OCI-LY1 (cell line): Measurements from ENCODE around the gene DOCK6.

Experiments used
- H2AFZ ChIP-seq: fragments of 200-600 bp; sonication (generic), shearing (Covaris generic); 2 replicates; pipeline ENCODE4 v1.6.0; 2014; ENCODE audit warnings: antibody characterized with exemption, mild to moderate bottlenecking, low read length
- H3F3A ChIP-seq: fragments of 200-600 bp; sonication (generic), shearing (Covaris generic); 2 replicates; pipeline ENCODE4 v1.6.0; 2014; ENCODE audit warnings: mild to moderate bottlenecking, antibody characterized with exemption, low read length, moderate library complexity; ENCODE audit not compliant: insufficient read depth
- H3K27ac ChIP-seq: fragments of 200-600 bp; sonication (generic); 2 replicates; pipeline ENCODE4 v1.5.1; 2014; ENCODE audit warnings: low read length, mixed run types, mild to moderate bottlenecking, low read depth; ENCODE audit not compliant: poor library complexity, severe bottlenecking
- H3K27me3 ChIP-seq: fragments of 200-600 bp; sonication (generic); 2 replicates; pipeline ENCODE4 v1.6.0; 2014; ENCODE audit warnings: antibody characterized with exemption, mild to moderate bottlenecking, low read length, moderate library complexity; ENCODE audit not compliant: insufficient read depth
- H3K36me3 ChIP-seq: fragments of 200-600 bp; sonication (generic); 2 replicates; pipeline ENCODE4 v1.6.1; 2014; ENCODE audit warnings: mild to moderate bottlenecking, antibody characterized with exemption, low read length, moderate library complexity, mixed read lengths; ENCODE audit not compliant: insufficient read depth
- H3K4me1 ChIP-seq: fragments of 200-600 bp; sonication (generic); 2 replicates; pipeline ENCODE4 v1.5.1; 2014; ENCODE audit warnings: mild to moderate bottlenecking, low read length, moderate library complexity; ENCODE audit not compliant: insufficient read depth, severe bottlenecking
- H3K4me2 ChIP-seq: fragments of 200-600 bp; sonication (generic), shearing (Covaris generic); 2 replicates; pipeline ENCODE4 v1.6.1; 2014; ENCODE audit warnings: low read length
- H3K4me3 ChIP-seq: fragments of 200-600 bp; sonication (generic); 2 replicates; pipeline ENCODE4 v1.5.1; 2014; ENCODE audit warnings: low read length, low read depth, mild to moderate bottlenecking, mixed read lengths; ENCODE audit not compliant: poor library complexity, severe bottlenecking
- H3K79me2 ChIP-seq: fragments of 200-600 bp; shearing (Covaris generic); 2 replicates; pipeline ENCODE4 v1.6.1; 2016; ENCODE audit warnings: mixed run types, low read length, mixed read lengths; ENCODE audit not compliant: insufficient read depth
- H3K9ac ChIP-seq: fragments of 200-600 bp; sonication (generic), shearing (Covaris generic); 2 replicates; pipeline ENCODE4 v1.6.1; 2014; ENCODE audit warnings: mild to moderate bottlenecking, low read length, mixed read lengths
- H3K9me2 ChIP-seq: fragments of 200-600 bp; sonication (generic), shearing (Covaris generic); 2 replicates; pipeline ENCODE4 v1.6.1; 2014; ENCODE audit warnings: low read depth, mild to moderate bottlenecking, low read length, mixed read lengths
- H3K9me3 ChIP-seq: fragments of 200-600 bp; shearing (Covaris generic); 2 replicates; pipeline ENCODE4 v1.6.1; 2014; ENCODE audit warnings: low read length, mixed read lengths
- H4K20me1 ChIP-seq: fragments of 200-600 bp; sonication (generic), shearing (Covaris generic); 2 replicates; pipeline ENCODE4 v1.6.0; 2016; ENCODE audit warnings: mild to moderate bottlenecking, low read length; ENCODE audit not compliant: insufficient read depth
- EZH2 ChIP-seq: fragments of 200-600 bp; sonication (generic), shearing (Covaris generic); IDR thresholded peaks from 2 replicates; pipeline ENCODE4 v1.8.0; 2017; ENCODE audit warnings: borderline replicate concordance, mixed run types, mild to moderate bottlenecking, antibody characterized with exemption, low read length, moderate library complexity, mixed read lengths
- TF ChIP-seq, protein P1 (sequence below): fragments of 200-600 bp; sonication (generic), shearing (Covaris generic); IDR thresholded peaks from 2 replicates; pipeline ENCODE4 v1.5.1; 2017; ENCODE audit warnings: mild to moderate bottlenecking, antibody characterized with exemption, low read length, moderate library complexity, mixed read lengths

DOCK6 gene

DNA sequence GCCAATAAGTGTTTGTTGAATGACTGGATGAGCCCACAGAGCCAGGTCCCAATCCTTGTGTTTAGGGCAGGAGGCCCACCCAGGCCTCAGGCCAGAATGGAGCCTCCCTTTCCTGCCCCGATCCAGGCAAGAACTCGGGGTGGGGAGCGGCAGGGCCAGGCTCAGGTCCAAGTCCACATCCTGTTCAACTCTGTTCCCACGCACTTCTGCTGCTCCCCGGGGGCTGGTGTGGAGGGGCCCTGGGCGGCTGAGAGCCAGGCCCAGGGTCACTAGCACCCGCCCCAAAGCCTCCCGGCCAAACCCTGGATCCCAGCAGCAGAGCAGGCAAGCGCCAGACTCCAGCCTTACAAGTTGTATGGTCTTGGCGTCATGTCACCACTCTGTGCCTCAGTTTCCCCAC, 14.9 kb downstream of the DOCK6 start:
- H3F3A ChIP-seq = no peaks in the 10 kb centered on the region
- no peak overlapping the region for H2AFZ ChIP-seq
- H3K36me3 ChIP-seq = peaks cover 12% of the 10 kb centered on the region
- TF ChIP-seq, protein P1, sequence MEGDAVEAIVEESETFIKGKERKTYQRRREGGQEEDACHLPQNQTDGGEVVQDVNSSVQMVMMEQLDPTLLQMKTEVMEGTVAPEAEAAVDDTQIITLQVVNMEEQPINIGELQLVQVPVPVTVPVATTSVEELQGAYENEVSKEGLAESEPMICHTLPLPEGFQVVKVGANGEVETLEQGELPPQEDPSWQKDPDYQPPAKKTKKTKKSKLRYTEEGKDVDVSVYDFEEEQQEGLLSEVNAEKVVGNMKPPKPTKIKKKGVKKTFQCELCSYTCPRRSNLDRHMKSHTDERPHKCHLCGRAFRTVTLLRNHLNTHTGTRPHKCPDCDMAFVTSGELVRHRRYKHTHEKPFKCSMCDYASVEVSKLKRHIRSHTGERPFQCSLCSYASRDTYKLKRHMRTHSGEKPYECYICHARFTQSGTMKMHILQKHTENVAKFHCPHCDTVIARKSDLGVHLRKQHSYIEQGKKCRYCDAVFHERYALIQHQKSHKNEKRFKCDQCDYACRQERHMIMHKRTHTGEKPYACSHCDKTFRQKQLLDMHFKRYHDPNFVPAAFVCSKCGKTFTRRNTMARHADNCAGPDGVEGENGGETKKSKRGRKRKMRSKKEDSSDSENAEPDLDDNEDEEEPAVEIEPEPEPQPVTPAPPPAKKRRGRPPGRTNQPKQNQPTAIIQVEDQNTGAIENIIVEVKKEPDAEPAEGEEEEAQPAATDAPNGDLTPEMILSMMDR = no peak
- TF ChIP-seq EZH2 = no peak
- H3K4me3 ChIP-seq = no peak overlapping the region
- H3K79me2 ChIP-seq = no peaks in the 10 kb centered on the region
- H3K4me2 ChIP-seq = no peak overlapping the region
- H3K27me3 ChIP-seq = no peaks in the 10 kb centered on the region
- H3K9me2 ChIP-seq = no peaks in the 10 kb centered on the region
- H3K9me3 ChIP-seq = no peaks in the 10 kb centered on the region
- H4K20me1 ChIP-seq = no peaks in the 10 kb centered on the region
- no peak overlapping the region for H3K27ac ChIP-seq
- H3K9ac ChIP-seq = no peak overlapping the region
- H3K4me1 ChIP-seq = peaks cover 4% of the 10 kb centered on the region

DNA sequence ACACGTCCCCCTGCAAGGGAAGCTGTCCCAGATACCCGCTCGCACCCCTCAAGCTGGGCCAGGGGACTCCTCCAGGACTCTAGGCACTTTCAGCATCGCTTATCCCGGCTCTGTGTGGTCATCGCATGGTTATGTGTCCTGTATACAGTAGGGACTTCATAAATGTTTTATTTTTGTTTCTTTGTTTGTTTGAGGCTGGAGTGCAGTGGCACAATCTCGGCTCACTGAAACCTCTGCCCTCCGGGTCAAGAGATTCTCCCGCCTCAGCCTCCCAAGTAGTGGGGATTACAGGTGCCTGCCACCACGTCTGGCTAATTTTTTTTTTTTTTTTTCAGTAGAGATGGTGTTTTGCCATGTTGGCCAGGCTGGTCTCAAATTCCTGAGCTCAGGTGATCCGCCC, 15.4 kb downstream of the DOCK6 start:
- Histone ChIP-seq H3K4me2 (no peak overlapping the region), H3K36me3 (peaks cover 7% of the 10 kb centered on the region), H4K20me1 (no peaks in the 10 kb centered on the region), H3K9me2 (no peaks in the 10 kb centered on the region), H3K27me3 (no peaks in the 10 kb centered on the region; the same call in 1 of the 2 replicates), H3K9me3 (no peaks in the 10 kb centered on the region), H3K27ac (no peak overlapping the region), H3K4me1 (peaks cover 4% of the 10 kb centered on the region), H3F3A (no peaks in the 10 kb centered on the region), H3K79me2 (no peaks in the 10 kb centered on the region), H3K4me3 (no peak overlapping the region), H3K9ac (no peak overlapping the region), H2AFZ (no peak overlapping the region)
- no peak for TF ChIP-seq EZH2
- TF ChIP-seq, protein P1 = no peak

DNA sequence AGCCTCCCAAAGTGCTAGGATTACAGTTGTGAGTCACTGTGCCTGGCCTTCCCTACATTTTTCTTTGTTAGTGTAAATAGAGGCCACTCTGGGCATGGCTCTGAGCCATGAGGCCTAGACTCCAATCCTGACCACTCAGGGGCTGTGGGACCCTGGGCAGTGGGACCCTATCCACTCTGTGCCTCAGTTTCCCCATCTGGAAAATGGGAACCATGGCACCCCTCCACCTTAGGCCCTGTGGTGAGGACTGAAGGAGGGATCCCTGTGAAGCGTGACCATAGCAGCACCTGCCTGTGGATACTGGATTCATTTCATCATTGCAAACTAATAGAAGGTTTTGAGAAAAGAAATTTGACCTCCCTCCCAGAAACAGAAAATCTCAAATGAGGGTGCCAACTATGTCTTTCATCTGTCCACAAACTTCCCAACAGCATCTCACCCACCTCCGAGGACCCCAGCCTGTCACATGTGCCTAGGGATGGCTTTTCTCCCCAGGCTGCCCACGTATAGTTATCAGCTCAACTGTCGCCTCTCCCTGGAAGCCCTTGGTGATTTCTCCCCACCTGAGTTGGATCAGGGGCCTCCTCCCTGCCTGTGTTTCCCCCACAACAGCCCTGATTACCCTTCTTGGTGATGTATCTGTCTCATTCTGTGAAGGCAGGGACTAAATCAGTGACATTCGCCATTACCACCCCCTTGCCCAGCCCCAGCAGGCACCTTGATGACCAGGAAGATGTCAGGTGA, 17.3 kb downstream of the DOCK6 start:
- no peaks in the 10 kb centered on the region for H3K9me3 ChIP-seq
- no peaks in the 10 kb centered on the region; the same call in 1 of the 2 replicates for H3K27me3 ChIP-seq
- no peaks in the 10 kb centered on the region for H3K79me2 ChIP-seq
- no peaks in the 10 kb centered on the region for H4K20me1 ChIP-seq
- peaks cover 5% of the 10 kb centered on the region; the same call in 1 of the 2 replicates for H3K36me3 ChIP-seq
- H2AFZ ChIP-seq = no peak overlapping the region
- H3K9me2 ChIP-seq = no peaks in the 10 kb centered on the region
- peaks cover 4% of the 10 kb centered on the region for H3K4me1 ChIP-seq
- H3K9ac ChIP-seq = no peak overlapping the region
- H3F3A ChIP-seq = no peaks in the 10 kb centered on the region
- H3K27ac ChIP-seq = no peak overlapping the region
- no peak overlapping the region for H3K4me3 ChIP-seq
- no peak for TF ChIP-seq EZH2
- TF ChIP-seq, protein P1 = no peak
- no peak overlapping the region for H3K4me2 ChIP-seq
